22Rv1 (cell line): ENCODE results near the gene PLCH2.

Experiments
- CTCF ChIP-seq: fragments of 450-650 bp; IDR thresholded peaks from 2 replicates; pipeline ENCODE4 v1.5.1; 2017; ENCODE audit warnings: mild to moderate bottlenecking
- ZFX ChIP-seq: fragments of 450-650 bp; IDR thresholded peaks from 2 replicates; pipeline ENCODE4 v1.6.1; 2017; ENCODE audit warnings: antibody characterized with exemption, borderline replicate concordance

- TF ChIP-seq CTCF (no peak), ZFX (no peak)
Observed at GRCh38 chr1:2473198-2473597, 2.9 kb upstream of the PLCH2 start.
